Fibroblast of the conjunctiva (primary cell): ENCODE data around the gene EPHA6.
"Not testable (repeated sequence)": the region's sequence is repeated elsewhere in the genome, so short reads cannot be mapped to it uniquely, and the experiment has no call there.

Experiments
- DNase-seq: peaks from one replicate; pipeline ENCODE4 v3.0.0-alpha.2; 2010; ENCODE audit warnings: low read depth

The EPHA6 gene

GRCh38 chr3:97025612-97026011, 211.2 kb downstream of the EPHA6 start:
- DNase-seq = not testable (repeated sequence)

- no peak for DNase-seq
Measured at GRCh38 chr3:97029972-97030371, 215.6 kb downstream of the EPHA6 start.

GRCh38 chr3:97037294-97037943, 223.0 kb downstream of the EPHA6 start:
- no peak for DNase-seq

- no peak for DNase-seq
Measured at GRCh38 chr3:97043411-97043810, 229.0 kb downstream of the EPHA6 start.

- no peak for DNase-seq
Measured at GRCh38 chr3:97057365-97057764, 243.0 kb downstream of the EPHA6 start.

- DNase-seq = no peak
Measured at GRCh38 chr3:97059168-97059567, 244.8 kb downstream of the EPHA6 start.

GRCh38 chr3:97066531-97066930, 252.1 kb downstream of the EPHA6 start:
- no peak for DNase-seq

- no peak for DNase-seq
Measured at GRCh38 chr3:97070302-97070701, 255.9 kb downstream of the EPHA6 start.

GRCh38 chr3:97074546-97074945, 260.2 kb downstream of the EPHA6 start:
- DNase-seq = no peak

GRCh38 chr3:97076673-97077072, 262.3 kb downstream of the EPHA6 start:
- no peak for DNase-seq

GRCh38 chr3:97089621-97090020, 275.2 kb downstream of the EPHA6 start:
- no peak for DNase-seq

GRCh38 chr3:97102641-97103040, 288.2 kb downstream of the EPHA6 start:
- no peak for DNase-seq

- no peak for DNase-seq
Measured at GRCh38 chr3:97105989-97106651, 291.7 kb downstream of the EPHA6 start.

GRCh38 chr3:97106652-97106989, 292.2 kb downstream of the EPHA6 start:
- DNase-seq = no peak

GRCh38 chr3:97108136-97108535, 293.7 kb downstream of the EPHA6 start:
- no peak for DNase-seq

- no peak for DNase-seq
Measured at GRCh38 chr3:97111244-97111643, 296.9 kb downstream of the EPHA6 start.

- no peak for DNase-seq
Measured at GRCh38 chr3:97121386-97121785, 307.0 kb downstream of the EPHA6 start.

- no peak for DNase-seq
Measured at GRCh38 chr3:97125902-97126499, 311.6 kb downstream of the EPHA6 start.

GRCh38 chr3:97131476-97131875, 317.1 kb downstream of the EPHA6 start:
- no peak for DNase-seq

GRCh38 chr3:97138914-97139541, 324.6 kb downstream of the EPHA6 start:
- DNase-seq = no peak

GRCh38 chr3:97148931-97149330, 334.5 kb downstream of the EPHA6 start:
- no peak for DNase-seq

GRCh38 chr3:97161169-97161568, 346.8 kb downstream of the EPHA6 start:
- no peak for DNase-seq

- no peak for DNase-seq
Measured at GRCh38 chr3:97177242-97177641, 362.8 kb downstream of the EPHA6 start.
